Right ventricle myocardium superior (tissue), 1 donor: ENCODE measurements around the gene HSPA1A. TPM values are rescaled to one million over a fixed set of nuclear protein-coding genes. Genes with fewer than 3 reads are reported as not detected.
"Not testable (repeated sequence)": the region's sequence is repeated elsewhere in the genome, so short reads cannot be mapped to it uniquely, and the experiment has no call there.

Experiments used
- ATAC-seq: fragments of 200-7000 bp; cut with Tn5 transposase; one replicate; pipeline ENCODE4 v1.9.1; 2020; ENCODE audit warnings: mild to moderate bottlenecking; ENCODE audit not compliant: poor library complexity
- DNase-seq: peaks from one replicate; pipeline ENCODE4 v3.0.0-alpha.2; 2020
- intact Hi-C: fragments of 100-400 bp; cut with DNase I; formaldehyde crosslinking; loops from one replicate; pipeline ENCODE4 v1.11.2; 2022
- total RNA-seq: library from RNA; stranded (reverse); fragmentation: NEBNext Ultra II Directional; extraction: Animal tissue kit (Norgen Biotek cat#: 25700); gene quantifications from one replicate; pipeline ENCODE4 v1.2.1, GENCODE V29; 2021
- donor health status: DM: no; HTN: yes; CAD: no; lungs with severe emphysema.

Gene HSPA1A
- total RNA-seq, 1 donor from 2014 or later = 324 TPM

GRCh38 chr6:31797588-31797987 is 17.8 kb upstream of the HSPA1A start:
- intact Hi-C loops = no loop called here
- ATAC-seq = no peak
- DNase-seq = no peak

GRCh38 chr6:31799781-31800180 is 15.6 kb upstream of the HSPA1A start:
- DNase-seq (no peak), ATAC-seq (no peak)
- intact Hi-C loops = no loop called here

DNA sequence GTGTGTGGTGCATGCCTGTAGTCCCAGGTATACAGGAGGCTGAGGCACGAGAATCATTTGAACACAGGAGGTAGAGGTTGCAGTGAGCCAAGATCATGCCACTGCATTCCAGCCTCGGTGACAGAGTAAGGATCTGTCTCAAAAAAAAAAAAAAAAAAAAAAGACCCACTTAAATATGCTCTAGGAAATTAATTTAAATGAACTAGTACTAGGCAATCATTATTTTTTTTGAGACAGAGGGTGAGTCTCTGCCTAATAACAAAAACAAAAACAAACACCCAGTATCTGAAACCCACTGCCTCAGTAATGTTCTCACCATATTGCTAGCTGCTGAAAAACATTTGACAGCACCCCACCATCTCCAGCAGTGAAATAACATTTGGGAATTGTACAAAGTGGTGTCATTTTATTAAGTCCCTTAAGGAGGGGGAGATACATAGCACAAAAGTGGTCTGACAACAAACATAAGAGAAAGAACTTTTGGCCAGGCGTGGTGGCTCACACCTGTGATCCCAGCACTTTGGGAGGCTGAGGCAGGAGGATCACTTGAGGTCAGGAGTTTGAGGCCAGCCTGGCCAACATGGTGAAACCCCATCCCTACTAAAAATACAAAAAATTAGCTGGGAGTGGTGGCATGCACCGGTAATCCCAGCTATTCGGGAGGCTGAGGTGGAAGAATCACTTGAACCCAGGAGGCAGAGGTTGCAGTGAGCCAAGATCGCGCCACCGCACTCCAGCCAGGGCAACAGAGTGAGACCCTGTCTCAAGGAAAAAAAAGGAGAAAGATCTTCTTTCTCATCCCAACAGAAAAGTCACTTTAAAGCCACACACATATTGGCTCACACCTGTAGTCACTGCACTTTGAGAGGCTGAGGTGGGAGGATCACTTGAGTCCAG is 14.1 kb upstream of the HSPA1A start:
- DNase-seq, ATAC-seq, intact Hi-C loops: not testable (repeated sequence)

DNA sequence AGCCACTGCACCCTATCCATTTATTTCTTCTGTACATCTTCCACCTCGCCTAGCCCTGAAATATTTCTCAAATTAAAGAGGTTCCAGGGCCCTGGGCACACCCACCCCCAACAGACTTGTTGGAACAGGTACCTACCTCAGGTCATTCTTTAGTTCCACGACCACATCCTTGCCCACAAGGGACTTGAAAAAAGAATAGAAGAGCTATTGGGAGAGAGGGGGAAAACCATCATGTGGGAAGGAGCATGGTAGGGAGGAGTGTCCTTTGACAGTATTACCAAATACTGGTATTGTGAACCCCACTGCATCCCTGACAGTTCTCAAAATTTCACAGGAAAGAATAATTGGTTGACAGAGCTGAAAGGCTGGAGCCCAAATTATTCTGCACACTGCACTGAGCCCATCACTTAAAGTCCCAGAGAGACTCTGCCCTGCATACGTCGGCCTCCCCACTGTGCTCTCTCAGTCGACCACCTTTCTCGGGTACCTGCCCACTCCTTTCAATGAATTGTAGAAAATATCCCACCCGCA is 9.3 kb upstream of the HSPA1A start:
- intact Hi-C loops = no loop called here

GRCh38 chr6:31806470-31807272 is 8.7 kb upstream of the HSPA1A start, which contains the start of gene LSM2:
Gene LSM2 (minus strand): TSS chr6:31806966. CDS start chr6:31806757, 209 bp downstream.
- peak; percentile 99 for DNase-seq
- intact Hi-C loops = no loop called here
- peak; percentile 99 for ATAC-seq

More for the DNA sequence above, 9.3 kb upstream of the HSPA1A start:
- no peak for ATAC-seq
- DNase-seq = no peak

DNA sequence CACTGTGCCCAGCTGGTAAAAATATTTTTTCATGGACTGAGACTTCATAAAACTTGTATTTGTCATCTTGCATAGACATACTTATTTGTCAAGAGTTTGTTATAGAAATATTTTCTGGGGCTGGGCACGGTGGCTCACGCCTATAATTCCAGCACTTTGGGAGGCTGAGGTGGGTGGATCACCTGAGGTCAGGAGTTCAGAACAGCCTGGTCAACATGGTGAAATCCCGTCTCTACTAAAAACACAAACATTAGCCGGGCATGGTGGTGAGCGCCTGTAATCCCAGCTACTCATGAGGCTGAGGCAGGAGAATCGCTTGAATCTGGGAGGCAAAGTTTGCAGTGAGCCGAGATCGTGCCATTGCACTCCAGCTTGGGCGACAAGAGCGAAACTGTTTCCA is 6.7 kb upstream of the HSPA1A start:
- DNase-seq, ATAC-seq, intact Hi-C loops: not testable (repeated sequence)

DNA sequence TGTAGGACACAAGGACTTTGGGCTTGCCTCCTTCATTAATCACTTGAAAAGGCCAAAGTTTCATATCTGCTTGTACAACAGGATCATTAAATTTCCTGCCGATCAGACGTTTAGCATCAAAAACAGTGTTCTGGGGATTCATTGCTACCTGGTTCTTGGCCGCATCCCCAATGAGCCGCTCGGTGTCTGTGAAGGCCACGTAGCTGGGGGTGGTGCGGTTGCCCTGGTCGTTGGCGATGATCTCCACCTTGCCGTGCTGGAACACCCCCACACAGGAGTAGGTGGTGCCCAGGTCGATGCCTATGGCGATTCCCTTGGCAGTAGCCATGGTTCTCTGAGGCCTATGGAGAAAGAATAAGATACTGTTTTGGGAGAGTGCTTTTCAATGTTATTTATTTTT is 3.7 kb upstream of the HSPA1A start:
- ATAC-seq (no peak), DNase-seq (no peak)
- intact Hi-C loops = no loop called here

DNA sequence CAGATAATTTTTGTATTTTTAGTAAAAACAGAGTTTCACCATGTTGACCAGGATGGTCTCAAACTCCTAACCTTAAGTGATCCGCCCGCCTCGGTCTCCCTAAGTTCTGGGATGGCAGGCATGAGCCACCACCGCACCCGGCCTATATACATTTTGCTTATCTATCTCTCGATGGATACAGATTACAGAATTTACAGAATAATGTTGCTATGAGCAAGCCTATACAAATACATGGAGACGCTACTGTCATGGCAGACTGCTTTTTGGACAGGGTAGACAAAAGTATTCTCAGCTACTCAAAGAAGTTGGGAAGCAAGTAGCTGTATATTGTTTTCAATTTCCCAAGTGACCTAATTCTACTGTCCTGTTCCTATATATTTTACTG is 1.9 kb upstream of the HSPA1A start:
- intact Hi-C loops = no loop called here
- ATAC-seq (no peak), DNase-seq (no peak)

- peak; percentile 96 for DNase-seq
- ATAC-seq = peak; percentile 83
- intact Hi-C loops = no loop called here
These were observed 692 bp upstream of the HSPA1A start for GRCh38 chr6:31814677-31815024.

GRCh38 chr6:31817133-31817928 is 2.0 kb downstream of the HSPA1A start:
- ATAC-seq, DNase-seq, intact Hi-C loops: not testable (repeated sequence)

DNA sequence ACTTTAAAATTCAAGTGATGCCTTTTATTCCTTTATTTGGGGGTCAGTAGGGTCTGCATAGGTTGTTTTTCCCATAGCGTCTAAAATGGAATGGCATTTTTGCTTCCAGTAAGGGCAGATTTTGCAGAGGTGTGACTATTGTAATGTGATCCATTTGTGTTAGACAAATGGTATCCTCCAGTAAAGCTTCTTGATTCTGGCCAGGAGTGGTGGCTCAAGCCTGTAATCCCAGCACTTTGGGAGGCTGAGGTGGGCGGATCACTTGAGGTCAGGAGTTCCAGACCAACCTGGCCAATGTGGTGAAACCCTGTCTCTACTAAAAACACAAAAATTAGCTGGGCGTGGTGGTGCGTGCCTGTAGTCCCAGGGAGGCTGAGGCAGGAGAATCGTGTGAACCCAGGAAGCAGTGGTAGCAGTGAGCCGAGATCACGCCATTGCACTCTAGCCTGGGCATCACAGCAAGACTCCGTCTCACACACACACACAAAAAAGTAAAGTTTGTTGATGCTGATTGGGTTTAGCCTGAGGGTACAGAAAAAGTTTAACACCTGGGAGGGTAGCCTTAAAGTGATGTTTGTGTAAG is 2.7 kb downstream of the HSPA1A start:
- DNase-seq, intact Hi-C loops, ATAC-seq: not testable (repeated sequence)

DNA sequence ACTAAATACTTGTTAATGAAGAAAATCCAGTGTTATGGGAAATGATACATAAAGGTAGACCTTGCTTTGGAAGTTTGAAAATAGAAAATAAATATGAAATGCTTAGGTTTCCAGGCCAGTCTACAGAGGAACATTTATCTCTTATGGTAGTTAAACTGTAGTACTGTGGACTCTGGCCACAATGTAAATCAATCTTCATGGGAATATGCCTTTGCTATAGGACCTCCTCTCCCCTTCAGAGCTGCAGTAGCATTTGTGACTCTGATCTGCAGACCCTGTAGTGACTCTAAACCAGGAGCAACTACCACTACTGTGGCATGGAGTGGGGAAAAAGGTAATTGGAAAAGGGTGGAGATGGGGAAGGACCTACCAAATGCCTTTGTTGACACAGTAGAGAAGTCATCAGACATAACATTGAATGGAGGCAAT is 4.5 kb downstream of the HSPA1A start:
- intact Hi-C loops = no loop called here
- no peak for ATAC-seq
- no peak for DNase-seq

DNA sequence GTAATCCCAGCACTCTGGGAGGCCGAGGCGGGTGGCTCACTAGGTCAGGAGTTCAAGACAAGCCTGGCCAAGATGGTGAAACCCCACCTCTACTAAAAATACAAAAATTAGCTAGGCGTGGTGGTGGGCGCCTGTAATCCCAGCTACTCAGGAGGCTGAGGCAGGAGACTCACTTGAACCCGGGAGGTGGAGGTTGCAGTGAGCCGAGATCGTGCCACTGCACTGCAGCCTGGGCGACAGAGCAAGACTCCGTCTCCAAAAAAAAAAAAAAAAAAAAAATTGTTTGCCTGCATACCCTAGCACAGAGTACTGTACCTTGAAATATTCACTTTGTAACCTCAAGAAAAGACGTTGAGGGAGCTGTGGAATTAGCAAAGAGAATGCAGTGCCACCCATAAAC is 5.1 kb downstream of the HSPA1A start:
- intact Hi-C loops, ATAC-seq: not testable (repeated sequence)
- DNase-seq = peak; percentile 1

GRCh38 chr6:31821301-31822035 is 6.1 kb downstream of the HSPA1A start:
- peak; percentile 89 for DNase-seq
- intact Hi-C loops = no loop called here
- ATAC-seq = peak; percentile 51

- ATAC-seq (peak; percentile 71), DNase-seq (peak; percentile 88)
- intact Hi-C loops = no loop called here
These were observed 6.9 kb downstream of the HSPA1A start for GRCh38 chr6:31822036-31822821.

- intact Hi-C loops, ATAC-seq, DNase-seq: not testable (repeated sequence)
These were observed 8.4 kb downstream of the HSPA1A start for GRCh38 chr6:31823592-31824196.
